GM19023 (cell line): Measurements from ENCODE around the gene BRINP3.
"Not testable (repeated sequence)": the region's sequence is repeated elsewhere in the genome, so short reads cannot be mapped to it uniquely, and the experiment has no call there.

ENCODE experiments used
- ATAC-seq: cut with Tn5 transposase; IDR thresholded peaks from one replicate; pipeline ENCODE4 v1.9.1; 2021; ENCODE audit warnings: mild to moderate bottlenecking, moderate library complexity; ENCODE audit not compliant: unreplicated experiment

The BRINP3 gene

DNA sequence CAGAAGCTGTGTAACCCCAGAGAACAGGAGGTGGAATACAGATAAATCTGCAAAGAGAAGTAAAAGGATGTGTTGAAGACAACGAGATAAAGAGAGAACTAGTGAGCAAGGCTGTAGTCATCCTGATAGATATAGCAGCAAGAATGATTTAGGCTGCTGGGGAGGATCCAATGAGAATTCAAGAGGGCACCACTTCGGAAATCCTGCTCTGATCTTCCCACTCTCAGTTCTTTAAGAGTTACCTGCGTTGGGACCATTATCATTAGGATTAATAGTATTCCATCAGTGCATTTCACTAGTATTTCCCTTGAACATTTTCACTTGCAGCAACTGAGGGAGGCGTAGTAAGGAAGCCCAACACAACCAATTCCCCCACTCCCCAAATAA, at the start of gene BRINP3:
Gene BRINP3 (minus strand): TSS at position 103 of the 387 bp plus-strand sequence.
- ATAC-seq, result no peak

DNA sequence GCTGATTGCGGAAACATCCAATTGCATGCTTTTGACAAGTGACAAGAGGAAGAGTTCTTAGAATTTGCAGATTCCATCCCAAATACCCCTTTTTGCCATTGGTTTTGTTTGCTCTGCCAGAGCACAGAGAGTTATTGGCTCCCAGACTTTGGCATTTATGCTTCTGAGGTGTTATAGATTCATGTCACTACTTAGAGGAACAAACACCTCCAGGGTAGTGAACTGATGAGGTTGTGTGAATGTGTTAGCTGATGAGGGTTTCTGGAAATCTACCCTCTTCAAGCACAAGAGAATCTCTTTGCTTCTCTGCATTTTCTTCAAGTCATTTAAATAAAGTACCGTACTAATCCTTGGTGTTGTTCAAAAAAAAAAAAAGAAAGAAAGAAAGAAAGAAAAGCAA, 33.9 kb upstream of the BRINP3 start:
- ATAC-seq, result no peak

DNA sequence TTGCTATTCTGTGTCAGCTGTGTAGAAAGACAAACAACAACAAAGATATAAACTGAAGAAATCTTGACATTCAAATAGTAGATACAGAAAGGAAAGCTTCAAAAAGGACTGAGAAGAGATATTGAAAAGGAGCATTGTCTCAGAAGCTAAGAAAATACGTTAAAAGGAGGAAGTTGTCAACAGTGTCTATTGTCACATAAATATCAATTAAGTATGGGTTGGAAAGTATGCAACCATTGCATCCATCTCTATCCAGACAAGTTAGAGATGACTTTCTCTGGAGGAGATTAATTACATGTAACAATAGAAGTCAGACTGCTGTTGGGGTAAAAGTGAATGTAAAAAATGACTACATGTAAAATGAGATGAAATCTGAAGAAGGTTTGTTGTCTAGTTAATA, 29.7 kb upstream of the BRINP3 start:
- ATAC-seq, result no peak

DNA sequence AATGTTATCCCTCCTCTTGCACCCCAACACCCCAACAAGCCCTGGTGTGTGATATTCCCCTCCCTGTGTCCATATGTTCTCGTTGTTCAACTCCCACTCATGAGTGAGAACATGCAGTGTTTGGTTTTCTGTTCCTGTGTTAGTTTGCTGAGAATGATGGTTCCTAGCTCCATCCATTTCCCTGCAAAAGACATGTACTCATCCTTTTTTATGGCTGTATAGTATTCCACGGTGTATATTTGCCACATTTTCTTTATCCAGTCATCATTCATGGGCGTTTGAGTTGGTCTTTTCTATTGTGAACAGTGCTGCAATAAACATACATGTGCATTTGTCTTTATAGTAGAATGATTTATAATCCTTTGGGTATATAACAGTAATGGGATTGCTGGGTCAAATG, 26.9 kb upstream of the BRINP3 start:
- ATAC-seq, result not testable (repeated sequence)

DNA sequence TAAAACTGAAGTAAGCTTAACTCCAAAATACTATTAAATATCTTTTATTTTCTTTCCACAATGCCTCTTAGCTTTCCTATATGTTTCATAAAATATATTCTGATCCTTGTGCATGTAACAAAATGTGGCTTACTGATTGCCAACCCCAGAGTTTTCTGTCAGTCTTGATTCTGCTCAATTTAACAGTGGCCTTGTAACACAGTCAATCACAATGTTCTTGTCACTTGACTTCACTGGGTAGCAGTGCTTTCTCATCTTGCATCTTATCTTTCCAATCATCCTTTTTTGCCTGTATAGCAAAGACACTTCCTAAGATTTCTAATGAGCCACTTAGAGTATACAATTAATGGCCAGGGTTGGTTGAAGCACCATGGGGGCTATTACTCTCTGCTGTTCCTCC, 19.9 kb upstream of the BRINP3 start:
- no peak for ATAC-seq

DNA sequence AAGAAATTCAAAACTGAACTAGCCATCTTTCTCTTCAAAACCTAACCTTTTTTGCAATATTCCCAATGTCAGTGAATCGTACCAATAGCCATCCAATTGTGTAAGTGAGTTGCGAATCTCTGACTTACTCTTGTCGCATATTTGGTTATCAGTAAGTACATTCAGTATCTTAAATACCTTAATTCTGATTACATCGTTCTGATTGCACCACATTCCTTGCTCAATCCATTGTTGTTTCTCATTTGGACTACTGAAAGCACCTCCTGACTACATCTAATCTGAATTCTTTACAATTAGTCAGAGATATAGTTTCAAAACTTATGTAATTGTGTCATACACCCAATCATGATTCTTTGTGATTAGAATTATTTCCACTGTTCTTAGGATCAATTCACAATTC, 16.8 kb upstream of the BRINP3 start:
- no peak for ATAC-seq

DNA sequence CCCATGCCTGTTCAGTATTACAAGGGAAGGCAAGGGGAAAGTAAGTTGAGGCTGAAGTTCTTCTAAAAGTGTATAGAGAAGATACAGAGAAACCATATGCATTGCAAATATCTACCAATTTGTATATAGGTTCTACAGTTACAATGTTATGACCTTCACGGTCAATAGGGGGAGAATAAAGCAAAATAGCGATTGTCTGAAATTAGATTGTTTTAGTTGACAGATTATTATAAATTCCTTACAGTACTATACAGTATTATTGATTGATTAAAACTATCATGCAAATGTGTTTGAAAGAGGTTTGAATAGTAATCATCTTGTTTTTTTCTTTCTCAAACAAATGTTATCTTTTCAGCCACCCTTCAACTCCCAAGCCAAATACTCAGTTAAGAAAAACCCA, 13.7 kb upstream of the BRINP3 start:
- ATAC-seq, result no peak

DNA sequence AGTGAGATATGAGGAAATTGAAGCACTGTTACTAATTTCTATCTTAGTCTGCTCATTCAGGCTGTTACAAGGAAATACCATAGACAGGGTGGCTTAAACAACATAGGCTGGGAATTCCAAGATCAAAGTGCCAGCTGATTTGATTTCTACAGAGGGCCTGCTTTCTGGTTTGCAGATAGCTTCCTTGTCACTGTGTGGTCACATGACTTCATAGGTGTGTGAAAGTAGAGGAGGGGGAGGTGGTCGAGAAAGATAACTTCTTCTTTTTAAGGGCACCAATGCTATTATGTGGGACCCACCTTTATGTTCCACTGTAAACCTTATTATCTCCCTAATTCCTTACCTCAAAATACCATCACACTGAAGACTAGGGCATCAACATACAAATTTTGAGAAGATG, 6.4 kb upstream of the BRINP3 start:
- ATAC-seq, result no peak

DNA sequence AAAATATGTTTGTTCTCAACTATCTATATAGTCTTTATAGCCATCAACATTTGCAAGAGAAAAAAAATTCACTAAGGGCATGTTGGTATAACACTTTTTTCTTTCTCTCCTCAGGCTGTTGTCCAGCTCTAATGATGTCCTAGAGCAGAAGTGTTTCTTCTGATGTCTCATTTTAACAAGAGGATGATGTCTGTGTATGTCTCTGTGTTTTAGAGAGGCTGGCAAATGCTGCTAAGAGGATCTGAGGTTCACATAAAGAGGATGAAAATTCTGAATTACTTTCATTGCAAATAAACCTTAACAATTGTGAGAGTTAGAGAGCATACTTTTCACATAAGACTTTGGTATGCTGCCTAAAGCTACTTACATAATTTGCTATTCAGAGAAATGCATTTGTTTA, 2.6 kb upstream of the BRINP3 start:
- no peak for ATAC-seq

DNA sequence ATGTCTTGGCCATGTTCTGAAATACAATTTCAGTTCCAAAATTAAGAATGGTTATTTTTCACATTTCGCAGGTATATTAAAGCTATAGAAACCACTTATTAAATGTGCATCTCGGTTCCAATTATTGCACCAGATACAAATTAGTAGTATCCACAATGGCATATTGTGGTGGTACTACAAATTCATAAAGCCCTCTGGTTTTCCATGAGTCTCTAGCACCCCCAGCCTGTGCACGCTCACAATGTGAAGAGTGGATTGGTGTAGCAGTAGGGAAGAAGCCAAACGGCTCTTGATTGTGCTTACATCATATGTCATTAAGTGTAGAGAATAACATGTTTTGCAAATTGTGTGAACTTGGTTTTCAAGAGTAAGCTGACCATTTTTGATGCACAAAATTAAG, 1.9 kb upstream of the BRINP3 start:
- no peak for ATAC-seq

DNA sequence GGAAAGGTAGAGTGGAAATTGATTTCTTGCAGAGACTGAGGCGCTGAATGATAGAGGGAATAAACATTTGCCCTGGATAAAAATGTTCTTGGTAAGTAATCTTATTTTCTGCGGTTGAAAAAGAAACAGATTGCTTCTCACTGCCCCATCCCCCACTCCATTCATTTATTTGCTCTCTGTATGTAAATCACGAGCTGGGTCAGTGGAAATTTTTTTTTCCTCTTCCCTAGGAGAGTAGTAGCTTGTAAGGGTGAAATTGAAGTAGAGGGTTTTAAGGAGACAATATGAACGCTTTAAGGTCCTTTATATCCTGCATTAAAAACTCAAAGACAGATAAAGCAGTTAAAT, 1.4 kb upstream of the BRINP3 start:
- ATAC-seq, result no peak

DNA sequence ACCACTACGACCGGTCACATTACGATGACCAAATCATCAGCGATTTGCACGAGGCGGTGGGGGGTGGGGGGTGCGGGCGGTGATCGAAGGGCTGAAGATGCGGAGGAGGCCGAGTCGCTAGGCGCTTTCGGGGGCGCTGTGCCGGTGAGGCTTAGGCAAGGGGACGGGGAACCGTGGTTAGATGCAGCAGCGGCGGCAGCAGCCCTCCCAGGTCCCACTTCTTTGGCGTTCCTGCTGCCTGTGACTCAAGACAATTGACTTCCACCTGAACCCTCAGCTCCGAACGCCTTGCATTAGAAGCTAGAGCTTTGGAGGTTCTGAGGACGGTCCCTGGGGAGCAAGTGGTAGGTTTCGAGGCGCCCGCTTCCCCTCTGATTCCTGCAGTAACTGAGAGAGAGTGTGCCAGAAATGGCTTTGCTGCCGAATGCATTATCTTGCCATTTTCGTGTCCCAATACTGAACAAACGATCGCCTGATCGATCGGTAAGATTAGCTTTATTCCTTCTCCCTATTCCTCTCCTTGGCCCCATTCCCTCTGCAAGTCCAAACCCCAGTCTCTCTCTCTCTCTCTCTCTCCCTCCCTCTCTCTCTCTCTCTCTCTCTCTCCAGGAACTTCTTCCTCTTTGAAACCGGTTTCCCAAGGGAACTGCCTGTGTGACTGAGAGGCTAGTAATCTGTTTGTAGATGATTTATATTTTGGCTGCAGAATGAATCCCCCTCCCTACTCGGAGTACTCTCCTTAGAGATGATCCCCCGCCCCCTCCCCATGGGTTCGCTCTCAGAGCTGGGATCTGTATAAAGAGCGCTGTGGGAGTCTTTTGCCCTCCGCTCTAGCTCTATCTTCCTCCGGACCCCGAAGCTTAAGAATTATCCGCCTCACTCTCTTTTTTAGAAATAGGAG, 735 bp upstream of the BRINP3 start:
- no peak for ATAC-seq

DNA sequence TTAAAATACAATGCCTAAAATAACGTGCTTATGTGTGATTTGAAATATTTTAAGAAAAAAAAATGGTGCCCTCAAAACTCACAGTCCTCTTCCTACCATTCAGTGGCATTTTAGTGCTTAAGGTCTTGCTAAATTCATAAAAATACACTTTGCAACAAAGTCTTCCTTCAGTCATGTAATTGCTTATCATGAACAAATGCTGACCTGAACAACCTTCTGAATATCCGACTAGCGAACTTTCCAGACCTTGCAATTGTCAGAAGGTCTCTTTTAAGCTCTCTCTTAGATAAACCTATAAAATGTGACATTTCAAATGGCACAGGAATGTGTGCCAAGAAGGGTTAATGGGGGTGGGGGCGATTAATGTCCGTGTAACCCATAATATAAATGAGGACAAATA, 858 bp downstream of the BRINP3 start:
- no peak for ATAC-seq

DNA sequence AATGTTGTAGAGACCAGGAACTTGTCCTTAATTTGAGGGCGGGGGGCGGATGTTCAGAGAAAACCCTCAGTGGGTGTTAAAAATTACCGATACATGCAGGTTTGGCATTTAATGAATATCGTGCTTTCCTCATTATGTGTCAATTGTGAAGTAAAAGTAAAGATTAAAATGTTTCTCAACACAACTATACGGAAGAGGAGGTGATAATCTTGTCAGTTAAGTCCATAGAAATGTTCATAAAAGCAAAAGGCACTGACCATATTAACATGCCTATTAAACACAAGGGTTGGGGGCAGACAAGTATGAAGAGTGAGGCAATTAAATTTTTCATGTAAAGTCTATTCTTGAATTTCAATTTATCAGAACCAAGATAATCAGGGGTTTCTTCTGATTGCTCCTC, 1.3 kb downstream of the BRINP3 start:
- ATAC-seq, result no peak

DNA sequence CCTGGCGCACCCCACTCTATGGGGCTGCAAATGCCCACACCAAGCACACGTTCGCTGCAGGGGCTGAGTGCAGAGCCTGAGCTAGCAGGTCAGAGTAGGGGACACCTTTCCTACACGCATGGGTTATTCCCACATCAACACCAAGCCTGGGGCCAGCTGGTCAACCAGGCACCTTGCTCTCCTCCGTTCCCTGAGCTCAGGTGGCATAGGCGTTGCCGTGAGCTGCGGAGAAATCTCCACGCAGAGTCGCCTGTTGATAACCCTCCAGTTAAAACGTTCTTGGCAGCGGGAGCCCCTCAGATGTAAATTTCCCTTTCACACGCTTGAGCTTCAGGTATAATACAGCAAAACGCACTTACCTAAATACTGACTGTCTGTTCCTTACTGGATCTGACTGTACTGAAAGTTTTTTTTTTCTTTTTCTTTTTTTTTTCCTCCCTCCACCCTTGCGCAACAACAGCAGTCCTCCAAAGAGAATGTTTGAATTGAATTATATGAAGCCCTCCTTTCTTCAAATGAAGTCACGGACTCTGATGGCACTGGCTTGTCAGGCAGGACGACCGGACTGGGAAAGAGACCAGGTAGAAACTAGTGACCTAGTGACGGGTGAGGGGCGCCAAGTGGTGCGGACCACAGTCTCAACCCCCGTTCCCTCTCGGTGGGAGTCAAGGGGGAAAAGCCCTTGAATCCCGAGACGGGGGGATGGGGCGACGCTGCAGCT, 2.1 kb downstream of the BRINP3 start:
- no peak for ATAC-seq

DNA sequence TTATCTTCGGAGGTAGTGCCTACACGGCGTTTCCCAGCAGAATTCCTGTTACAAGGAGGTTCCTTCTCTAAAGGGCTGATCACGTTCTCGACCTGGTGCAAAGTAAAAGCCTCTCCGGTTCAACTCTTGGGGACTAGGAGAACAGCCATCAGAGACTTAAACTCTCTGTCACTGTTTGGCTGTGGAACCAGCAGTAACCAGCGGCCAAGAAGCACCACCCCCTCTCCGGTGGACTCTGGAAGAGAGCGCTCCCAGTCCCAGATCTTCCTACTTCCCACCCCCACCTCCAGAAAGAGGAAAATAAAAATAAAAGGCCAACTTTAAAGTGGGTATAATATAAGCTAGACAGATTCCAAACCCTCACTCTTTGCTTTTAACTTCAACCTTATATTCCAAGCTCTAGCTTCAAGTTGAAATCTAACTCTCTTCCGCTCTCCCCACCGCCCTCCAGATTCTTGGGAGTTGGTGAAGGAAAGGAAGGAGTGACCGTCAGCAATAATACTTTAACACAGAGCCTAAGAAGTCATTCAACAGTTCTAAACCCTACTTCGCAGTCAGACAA, 2.9 kb downstream of the BRINP3 start:
- no peak for ATAC-seq

DNA sequence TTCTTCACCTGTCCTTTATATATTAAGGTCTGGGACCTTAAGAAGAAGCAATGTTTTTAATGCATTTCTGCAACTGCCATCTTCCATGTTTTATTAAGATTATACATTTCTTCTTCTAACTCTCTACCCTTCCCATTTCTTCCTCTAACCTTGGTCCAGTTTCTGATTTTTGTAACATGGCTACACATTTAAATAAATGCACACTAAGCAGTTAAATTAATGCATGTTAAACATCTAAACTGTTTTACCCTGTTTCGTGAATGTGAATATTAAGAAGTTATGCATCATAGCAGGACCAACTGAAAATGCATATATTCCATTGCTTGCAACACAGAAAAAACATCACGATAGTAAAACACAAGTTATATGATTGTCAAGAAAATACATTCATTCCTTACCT, 3.7 kb downstream of the BRINP3 start:
- ATAC-seq, result no peak

DNA sequence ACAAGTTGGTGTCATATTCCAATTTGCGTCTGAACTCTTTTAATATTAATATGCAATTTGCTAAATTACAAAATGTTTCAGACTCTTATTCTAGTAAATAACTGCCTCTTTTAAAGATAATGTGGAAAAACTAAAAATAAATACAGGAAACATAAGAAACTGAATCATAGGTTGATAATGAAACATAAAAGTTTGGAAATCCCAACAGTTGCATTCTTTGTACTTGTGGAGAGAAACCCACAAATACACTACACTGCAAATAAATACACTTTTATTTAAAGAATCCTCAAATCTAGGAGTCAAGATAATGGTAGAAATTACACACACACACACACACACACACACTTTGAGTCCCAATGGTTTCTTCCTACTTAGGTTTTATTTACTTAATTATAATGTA, 5.2 kb downstream of the BRINP3 start:
- no peak for ATAC-seq

DNA sequence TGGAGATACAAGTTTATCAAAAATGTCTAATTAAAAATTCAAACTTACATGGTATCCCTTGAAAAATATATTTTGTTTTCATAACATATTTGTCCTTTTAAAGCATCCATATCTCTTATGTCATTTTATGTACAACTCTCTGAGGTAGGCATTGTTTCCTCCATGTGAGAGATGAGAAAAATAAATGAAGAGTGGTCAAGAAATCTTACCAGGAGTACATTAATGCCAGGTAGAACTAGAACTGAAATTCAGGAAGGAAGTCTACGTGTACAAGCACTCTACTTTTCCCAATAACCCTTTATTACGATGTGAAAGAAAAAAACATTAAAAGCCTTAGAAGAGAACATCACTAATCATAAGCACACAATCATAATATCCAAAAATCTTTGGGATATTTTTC, 5.6 kb downstream of the BRINP3 start:
- no peak for ATAC-seq

DNA sequence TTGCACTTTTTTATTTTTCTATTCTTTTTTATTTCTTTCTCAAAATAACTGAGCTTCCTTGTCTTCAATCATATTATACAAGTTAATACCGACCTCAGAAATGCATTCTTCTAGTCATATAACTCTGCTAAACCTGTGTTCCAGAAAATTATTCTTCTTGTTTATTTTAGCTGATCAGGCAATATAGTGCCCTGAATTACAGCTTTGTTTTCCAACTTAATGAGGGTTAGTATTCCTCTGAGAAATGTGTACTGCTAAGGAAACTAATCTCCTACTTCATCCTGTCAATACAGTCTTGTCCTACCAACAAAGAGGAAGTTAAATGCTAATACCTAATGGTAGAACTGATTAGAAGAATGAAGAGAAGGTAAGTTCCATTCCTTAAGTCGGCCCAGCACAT, 13.0 kb downstream of the BRINP3 start:
- no peak for ATAC-seq

DNA sequence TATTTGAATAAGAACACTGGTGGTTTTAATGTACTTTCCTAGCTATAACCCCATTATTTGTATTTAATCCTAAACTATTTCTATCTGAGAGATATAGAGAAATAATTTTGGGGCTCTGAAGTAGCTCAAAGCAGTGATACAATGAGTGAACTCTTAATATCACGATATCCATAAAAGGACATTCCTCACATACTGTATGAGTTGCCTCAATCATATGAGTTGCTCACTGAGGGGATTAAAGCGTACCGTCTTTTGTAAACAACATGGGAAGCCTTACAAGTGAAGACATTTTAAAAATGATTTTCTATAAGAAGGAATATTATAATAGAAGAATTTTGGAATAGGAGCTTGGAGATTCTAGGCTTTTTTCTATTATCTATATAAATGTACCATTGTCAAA, 21.5 kb downstream of the BRINP3 start:
- ATAC-seq, result no peak

DNA sequence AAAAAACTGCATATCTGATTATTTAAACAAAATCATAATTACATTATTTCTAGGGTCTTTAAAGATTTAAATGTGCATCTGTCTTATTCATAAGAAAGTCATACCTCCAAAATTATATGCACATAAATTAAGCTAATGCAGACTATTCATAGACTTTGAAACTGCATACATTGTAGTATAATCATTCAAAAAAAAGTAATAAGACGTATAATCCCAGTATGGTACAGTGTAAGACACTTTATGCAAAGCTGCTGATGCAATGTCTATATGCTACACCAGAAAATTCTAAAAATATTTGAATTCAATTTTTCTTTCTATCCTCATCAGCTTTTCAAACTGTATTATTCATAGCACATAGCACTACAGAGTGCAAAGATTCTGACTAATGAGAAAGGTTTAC, 22.0 kb downstream of the BRINP3 start:
- no peak for ATAC-seq
